ENCODE measurements around the gene COL6A2. TPM values are rescaled to one million over a fixed set of nuclear protein-coding genes. Genes with fewer than 3 reads are reported as not detected.
A peak's percentile ranks its signal among the peaks of the same experiment; 100 is the strongest.

Gene COL6A2
- total RNA-seq, 1 donor from 2014 or later, result 18.5 TPM

GRCh38 chr21:46149205-46149901 is 51.4 kb downstream of the COL6A2 start:
- no peak for DNase-seq (ENCODE audit: low read depth, low spot score)
- Mint-ChIP-seq H3K4me3 (peak overlapping the region; percentile 36), H3K27ac (ENCODE audit: unreplicated experiment) (no peak overlapping the region), H3K27me3 (ENCODE audit: low read depth) (peaks cover 3% of the 10 kb centered on the region), H3K36me3 (ENCODE audit: low read depth) (no peaks in the 10 kb centered on the region), H3K9me3 (no peaks in the 10 kb centered on the region), H3K4me1 (peaks cover 10% of the 10 kb centered on the region)
- TF ChIP-seq, protein P1, sequence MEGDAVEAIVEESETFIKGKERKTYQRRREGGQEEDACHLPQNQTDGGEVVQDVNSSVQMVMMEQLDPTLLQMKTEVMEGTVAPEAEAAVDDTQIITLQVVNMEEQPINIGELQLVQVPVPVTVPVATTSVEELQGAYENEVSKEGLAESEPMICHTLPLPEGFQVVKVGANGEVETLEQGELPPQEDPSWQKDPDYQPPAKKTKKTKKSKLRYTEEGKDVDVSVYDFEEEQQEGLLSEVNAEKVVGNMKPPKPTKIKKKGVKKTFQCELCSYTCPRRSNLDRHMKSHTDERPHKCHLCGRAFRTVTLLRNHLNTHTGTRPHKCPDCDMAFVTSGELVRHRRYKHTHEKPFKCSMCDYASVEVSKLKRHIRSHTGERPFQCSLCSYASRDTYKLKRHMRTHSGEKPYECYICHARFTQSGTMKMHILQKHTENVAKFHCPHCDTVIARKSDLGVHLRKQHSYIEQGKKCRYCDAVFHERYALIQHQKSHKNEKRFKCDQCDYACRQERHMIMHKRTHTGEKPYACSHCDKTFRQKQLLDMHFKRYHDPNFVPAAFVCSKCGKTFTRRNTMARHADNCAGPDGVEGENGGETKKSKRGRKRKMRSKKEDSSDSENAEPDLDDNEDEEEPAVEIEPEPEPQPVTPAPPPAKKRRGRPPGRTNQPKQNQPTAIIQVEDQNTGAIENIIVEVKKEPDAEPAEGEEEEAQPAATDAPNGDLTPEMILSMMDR (conservative IDR thresholded peaks at IDR 0.05), result no peak

- Mint-ChIP-seq H3K9me3 (no peaks in the 10 kb centered on the region), H3K4me1 (peaks cover 10% of the 10 kb centered on the region)
- DNase-seq (ENCODE audit: low read depth, low spot score), result no peak
Measured at GRCh38 chr21:46150073-46150472, 52.2 kb downstream of the COL6A2 start.

GRCh38 chr21:46150491-46151121 is 52.7 kb downstream of the COL6A2 start:
- TF ChIP-seq, protein P1 (conservative IDR thresholded peaks at IDR 0.05), result no peak

More at GRCh38 chr21:46150073-46150472, 52.2 kb downstream of the COL6A2 start:
- Mint-ChIP-seq H3K4me3 (no peak overlapping the region), H3K36me3 (ENCODE audit: low read depth) (no peaks in the 10 kb centered on the region), H3K27me3 (ENCODE audit: low read depth) (peaks cover 3% of the 10 kb centered on the region), H3K27ac (ENCODE audit: unreplicated experiment) (no peak overlapping the region)
- TF ChIP-seq, protein P1 (conservative IDR thresholded peaks at IDR 0.05), result no peak

DNA sequence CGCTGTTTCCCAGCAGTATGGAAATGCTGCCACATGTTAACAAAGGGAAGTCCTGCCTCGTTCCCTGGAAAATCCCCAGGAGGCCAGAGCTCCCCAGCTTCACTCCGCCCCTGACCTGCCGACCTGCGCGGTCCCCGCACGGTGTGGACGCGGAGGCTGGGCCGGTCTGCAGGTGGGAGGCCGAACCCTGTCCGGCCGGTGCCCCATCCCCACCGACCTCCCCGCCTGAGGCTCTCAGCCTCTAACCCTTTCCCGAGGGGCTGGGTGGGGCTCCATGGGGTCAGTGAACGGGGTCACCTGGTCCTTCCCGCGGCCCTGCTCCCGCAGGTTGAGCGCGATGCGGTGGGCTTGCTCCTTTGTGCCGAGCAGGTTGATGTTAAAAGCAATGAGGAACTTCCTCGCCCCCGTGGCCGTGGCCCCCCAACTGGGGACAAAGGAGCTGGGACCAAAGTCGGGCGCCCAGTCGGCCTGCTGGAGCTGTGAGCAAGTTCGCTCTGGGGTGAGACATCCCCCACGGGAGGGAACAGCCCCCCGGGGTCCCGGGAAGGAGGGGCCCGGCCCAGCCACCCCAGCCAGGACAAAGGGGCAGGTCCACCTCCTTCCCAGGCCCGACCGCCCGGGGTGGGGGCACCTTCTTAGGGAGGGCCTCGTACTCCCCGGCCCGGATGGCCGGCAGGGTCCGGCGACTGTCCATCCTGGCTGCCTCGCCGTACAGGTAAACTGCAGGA is 53.5 kb downstream of the COL6A2 start:
- Mint-ChIP-seq H3K4me3 (no peak overlapping the region), H3K27ac (ENCODE audit: unreplicated experiment) (no peak overlapping the region), H3K4me1 (peaks cover 18% of the 10 kb centered on the region), H3K36me3 (ENCODE audit: low read depth) (no peaks in the 10 kb centered on the region), H3K27me3 (ENCODE audit: low read depth) (peaks cover 3% of the 10 kb centered on the region), H3K9me3 (no peaks in the 10 kb centered on the region)
- TF ChIP-seq, protein P1 (conservative IDR thresholded peaks at IDR 0.05), result no peak
- DNase-seq (ENCODE audit: low read depth, low spot score), result no peak

More at GRCh38 chr21:46150491-46151121, 52.7 kb downstream of the COL6A2 start:
- Mint-ChIP-seq H3K9me3 (no peaks in the 10 kb centered on the region), H3K4me3 (no peak overlapping the region), H3K27ac (ENCODE audit: unreplicated experiment) (no peak overlapping the region), H3K4me1 (peaks cover 10% of the 10 kb centered on the region), H3K27me3 (ENCODE audit: low read depth) (peaks cover 3% of the 10 kb centered on the region), H3K36me3 (ENCODE audit: low read depth) (no peaks in the 10 kb centered on the region)
- DNase-seq (ENCODE audit: low read depth, low spot score), result no peak

DNA sequence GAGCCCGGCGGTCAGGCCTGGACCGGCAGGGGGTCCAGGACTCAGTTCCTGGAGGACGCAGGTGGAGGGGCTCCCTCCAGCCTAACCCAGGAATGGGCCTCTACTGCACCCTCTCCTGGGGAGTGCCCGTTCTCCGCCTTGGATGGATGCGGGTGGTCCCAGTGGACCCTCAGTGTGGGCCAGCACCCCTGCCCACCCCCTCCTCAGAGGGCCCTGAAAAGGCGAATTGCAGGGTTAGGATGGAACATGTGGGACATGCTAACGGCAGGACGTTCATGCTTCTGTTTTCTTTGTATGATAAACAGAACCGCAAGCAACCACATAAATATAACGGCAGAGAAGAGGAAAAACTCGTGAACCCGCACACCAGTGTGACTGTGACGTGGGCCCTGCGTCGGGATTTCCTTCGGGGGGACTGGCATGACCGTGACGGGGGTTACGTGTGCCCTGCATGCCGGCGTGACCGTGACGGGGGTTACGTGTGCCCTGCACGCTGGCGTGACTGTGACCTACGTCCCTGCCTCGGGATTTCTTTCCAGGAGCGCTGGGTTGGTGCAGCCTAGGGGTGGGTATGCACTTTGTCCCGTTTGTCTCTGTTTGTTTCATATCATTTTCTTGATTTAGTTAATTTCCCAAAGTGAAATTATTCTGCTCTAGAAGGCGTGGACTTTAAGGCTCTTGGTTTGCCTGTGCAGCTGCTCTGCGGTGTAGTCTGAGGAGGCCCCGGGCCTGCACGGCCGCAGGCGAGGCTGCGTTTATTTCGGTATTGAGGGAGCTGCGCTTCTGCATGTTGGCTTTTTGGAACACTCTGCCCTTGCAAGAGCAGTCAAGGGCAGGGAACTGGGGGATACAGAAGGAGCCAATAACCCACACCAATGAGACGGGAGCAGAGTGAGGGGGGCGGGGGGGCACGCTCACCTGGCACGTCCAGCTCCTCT is 54.3 kb downstream of the COL6A2 start:
- Mint-ChIP-seq H3K9me3 (no peaks in the 10 kb centered on the region), H3K27ac (ENCODE audit: unreplicated experiment) (peak overlapping the region; percentile 46), H3K4me1 (peaks cover 22% of the 10 kb centered on the region), H3K4me3 (no peak overlapping the region), H3K36me3 (ENCODE audit: low read depth) (no peaks in the 10 kb centered on the region), H3K27me3 (ENCODE audit: low read depth) (peaks cover 3% of the 10 kb centered on the region)
- TF ChIP-seq, protein P1 (conservative IDR thresholded peaks at IDR 0.05), result no peak
- DNase-seq (ENCODE audit: low read depth, low spot score), result no peak

Data from neural crest cell (in vitro differentiated cells).